HL-60/S4 treated with phorbol 12-myristate 13-acetate at 8.2 ng/mL for 4 days and 3 days (cell line): ENCODE measurements around the gene ACTA2.

Source experiments
- in situ Hi-C: fragments of 300-500 bp; cut with MboI; formaldehyde crosslinking; loops from 2 replicates; pipeline ENCODE4 v1.15.0; 2022; ENCODE audit warnings: low sequenced_read_pairs

The ACTA2 gene

DNA sequence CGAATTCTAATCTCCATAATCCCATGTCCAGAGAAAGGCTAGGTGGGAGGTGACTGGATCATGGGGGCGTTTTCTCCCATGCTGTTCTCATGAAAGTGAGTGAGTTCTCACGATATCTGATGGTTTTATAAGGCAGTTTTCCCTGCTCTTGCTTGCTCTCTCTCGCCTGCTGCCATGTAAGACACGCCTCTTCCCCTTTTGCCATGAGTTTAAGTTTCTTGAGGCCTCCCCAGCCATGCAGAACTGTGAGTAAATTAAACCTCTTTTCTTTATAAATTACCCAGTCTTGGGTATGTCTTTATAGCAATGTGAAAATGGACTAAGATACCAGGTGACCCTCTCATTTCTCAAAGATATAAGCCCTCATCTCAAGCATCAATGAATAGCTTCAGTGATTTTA is 1.1 kb upstream of the ACTA2 start:
- in situ Hi-C loops = no loop called here

DNA sequence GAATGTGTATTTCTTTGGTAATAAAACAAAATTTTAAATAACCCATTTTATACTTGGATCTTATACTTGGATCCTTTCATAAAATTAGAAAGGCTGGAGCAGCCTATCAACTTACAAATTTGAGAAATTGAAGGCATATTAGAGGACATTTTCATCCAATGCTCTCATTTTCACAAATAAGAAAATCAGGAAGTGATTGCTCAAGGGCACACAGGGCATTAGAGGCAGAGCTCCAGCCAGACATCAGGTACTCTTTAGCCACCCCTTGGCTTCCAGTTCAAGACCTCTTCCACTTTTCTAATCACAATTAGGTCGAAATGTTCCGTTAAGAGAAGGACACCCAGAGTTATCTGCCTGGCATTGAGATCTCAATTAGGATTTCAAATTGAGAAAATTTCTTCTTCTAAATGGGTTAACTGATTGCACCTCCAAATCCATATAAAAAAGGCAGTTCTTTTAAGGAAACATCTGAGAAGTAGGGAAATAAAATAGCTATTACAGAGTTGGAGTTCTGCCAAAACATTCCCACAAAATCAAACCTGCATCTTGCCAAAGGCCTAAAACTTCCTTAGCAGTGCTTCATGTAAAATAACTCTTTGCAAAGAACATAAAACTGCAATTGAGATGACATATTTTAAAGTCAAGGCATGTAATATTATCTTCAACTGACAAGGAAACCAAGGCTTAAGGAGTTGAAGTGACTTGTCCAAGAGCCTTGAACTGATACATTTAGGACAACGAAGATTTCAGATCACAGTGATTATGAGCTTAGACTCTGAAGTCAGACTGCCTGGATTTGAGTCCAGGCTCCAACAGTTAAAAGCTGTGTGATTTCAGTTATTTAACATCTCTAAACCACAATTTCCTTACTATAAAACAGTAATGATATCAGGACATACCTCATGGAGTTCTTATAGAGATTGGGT is 2.4 kb downstream of the ACTA2 start:
- in situ Hi-C loops = loop anchor here (25.0 kb wide), 1 partner anchor 262 kb away; the partner anchor contains the start of gene CH25H

DNA sequence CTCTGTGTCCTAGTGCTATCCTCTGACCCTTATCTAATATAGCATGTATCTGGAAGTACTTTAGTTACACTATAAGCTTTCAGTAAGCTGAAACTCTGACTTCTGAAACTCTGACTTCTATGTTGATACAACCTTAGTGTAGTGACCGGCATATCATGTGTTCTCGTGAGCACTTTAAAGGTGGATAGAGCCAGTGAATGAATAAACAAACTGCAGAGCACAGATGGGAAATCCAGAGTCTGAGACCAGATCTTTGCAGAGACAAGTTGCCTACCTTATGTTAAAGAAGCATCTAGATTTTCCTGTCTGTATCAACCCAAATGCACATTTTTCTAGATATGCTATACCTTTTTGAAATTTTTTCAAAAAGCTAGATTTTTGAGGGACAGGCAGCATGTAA is 3.5 kb downstream of the ACTA2 start:
- in situ Hi-C loops = loop anchor here (25.0 kb wide), 1 partner anchor 263 kb away; the partner anchor contains the start of gene CH25H

DNA sequence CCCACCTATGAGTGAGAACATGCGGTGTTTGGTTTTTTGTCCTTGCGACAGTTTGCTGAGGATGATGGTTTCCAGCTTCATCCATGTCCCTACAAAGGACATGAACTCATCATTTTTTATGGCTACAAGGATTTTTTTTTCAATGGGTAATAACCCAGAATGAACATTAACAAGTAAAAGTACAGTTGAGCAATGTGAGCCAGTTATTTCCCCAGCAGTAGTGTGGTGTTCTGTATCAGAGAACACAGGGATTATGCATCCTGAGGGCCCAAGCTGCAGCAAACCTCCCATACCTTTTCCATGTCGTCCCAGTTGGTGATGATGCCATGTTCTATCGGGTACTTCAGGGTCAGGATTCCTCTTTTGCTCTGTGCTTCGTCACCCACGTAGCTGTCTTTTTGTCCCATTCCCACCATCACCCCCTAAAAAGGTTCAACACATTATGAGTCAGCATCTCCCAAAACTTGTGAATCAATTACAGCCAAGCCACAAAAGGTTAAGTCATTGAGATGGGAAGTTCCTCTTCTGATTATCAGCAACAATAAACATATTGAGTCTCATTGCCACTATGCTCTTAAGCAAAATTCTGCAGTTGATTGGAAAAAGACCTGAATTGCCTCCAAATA is 5.5 kb downstream of the ACTA2 start:
- in situ Hi-C loops = loop anchor here (25.0 kb wide), 1 partner anchor 265 kb away; the partner anchor contains the start of gene CH25H

DNA sequence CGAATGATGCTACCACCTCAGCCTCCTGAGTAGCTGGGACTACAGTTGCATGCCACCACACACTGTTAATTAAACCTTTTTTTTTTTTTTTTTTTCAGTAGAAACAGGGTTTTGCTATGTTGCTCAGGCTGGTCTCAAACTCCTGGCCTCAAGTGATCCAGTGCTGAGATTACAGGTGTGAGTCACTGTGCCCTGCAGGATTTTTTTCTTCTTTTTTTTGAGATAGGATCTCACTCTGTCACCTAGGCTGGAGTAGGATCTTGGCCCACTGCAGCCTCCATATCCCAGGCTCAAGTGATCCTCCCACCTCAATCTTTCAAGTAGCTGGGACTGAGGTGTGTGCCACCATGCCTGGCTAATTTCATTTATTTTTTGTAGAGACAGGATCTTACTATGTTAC is 6.4 kb downstream of the ACTA2 start:
- in situ Hi-C loops = loop anchor here (25.0 kb wide), 1 partner anchor 266 kb away; the partner anchor contains the start of gene CH25H

DNA sequence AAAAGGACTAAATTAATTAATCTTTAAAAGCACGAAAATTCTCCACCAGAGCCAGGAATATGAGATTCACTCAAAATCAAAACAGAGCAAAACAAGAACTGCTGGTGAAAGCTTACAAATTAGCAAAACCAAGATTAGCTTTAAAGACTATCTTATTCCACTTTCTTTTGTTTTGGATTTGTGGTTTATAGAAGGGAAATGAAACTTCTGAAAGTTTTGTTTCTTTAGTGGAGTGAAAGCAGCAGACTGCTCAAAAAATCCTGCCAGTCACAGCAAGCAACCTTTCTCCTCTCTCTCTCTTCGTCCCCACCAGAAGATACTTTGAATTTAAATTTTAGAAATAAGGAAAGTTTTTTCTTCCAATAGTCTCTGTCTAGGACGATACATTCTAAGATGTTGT is 7.8 kb downstream of the ACTA2 start:
- in situ Hi-C loops = loop anchor here (25.0 kb wide), 1 partner anchor 267 kb away; the partner anchor contains the start of gene CH25H

DNA sequence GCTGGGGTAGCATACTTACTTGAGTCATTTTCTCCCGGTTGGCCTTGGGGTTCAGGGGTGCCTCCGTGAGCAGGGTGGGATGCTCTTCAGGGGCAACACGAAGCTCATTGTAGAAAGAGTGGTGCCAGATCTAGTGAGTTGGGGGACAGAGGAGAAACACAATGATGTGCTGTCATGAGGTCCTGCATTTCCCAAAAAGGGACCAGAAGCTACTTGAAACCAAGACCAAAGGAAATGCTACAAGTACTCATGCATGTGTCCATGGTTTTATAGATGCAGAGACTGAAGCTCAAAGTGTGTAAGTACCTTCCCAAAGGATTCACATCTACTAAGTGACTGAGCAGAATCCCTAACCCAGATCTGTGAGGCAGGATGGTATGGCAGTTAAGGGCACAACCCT is 8.8 kb downstream of the ACTA2 start:
- in situ Hi-C loops = loop anchor here (25.0 kb wide), 1 partner anchor 269 kb away; the partner anchor contains the start of gene CH25H

DNA sequence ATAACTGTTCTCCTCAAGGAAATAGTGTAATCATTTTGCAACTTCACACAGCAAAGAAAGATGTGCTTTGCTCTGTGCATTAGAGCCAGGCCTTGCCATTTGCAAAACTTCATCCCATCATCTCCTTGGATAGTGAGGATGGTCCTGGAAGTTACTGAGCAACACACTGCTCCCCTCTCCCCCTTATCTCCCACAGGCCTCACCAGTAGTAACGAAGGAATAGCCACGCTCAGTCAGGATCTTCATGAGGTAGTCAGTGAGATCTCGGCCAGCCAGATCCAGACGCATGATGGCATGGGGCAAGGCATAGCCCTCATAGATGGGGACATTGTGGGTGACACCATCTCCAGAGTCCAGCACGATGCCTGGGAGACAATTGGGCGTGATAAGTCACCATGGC is 11.5 kb downstream of the ACTA2 start:
- in situ Hi-C loops = loop anchor here (25.0 kb wide), 1 partner anchor 271 kb away; the partner anchor contains the start of gene CH25H

DNA sequence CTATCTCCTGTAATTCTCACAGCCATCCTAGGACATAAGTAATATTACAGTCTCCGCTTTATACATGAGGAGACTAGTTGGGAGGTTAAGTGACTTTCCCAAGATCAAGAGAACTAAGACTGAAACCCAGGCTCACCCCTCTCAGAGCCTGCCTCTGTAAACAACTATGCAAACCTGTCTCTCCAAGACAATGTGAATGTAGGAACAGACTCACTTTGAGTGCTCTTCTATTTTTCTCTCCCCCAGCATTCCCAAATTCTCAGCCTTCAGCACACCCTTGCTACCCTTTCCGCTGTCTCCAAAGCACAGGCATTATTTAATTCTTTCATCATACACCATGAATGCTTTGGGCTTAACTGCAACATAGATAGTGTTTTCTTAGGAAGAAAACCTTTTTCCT is 13.6 kb downstream of the ACTA2 start:
- in situ Hi-C loops = loop anchor here (25.0 kb wide), 1 partner anchor 273 kb away; the partner anchor contains the start of gene CH25H

DNA sequence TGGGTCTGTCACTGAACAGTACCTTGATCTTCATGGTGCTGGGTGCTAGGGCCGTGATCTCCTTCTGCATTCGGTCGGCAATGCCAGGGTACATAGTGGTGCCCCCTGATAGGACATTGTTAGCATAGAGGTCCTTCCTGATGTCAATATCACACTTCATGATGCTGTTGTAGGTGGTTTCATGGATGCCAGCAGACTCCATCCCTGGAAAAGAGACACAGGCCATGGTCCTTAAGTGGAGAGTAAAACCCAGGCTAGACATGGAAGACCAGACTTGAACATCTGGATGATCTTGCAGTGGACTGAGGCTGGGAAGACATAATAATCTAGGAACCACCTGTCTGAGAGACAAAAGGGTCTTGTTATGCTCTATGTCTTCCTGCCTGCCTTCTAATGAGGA is 14.5 kb downstream of the ACTA2 start:
- in situ Hi-C loops = loop anchor here (25.0 kb wide), 1 partner anchor 274 kb away; the partner anchor contains the start of gene CH25H

DNA sequence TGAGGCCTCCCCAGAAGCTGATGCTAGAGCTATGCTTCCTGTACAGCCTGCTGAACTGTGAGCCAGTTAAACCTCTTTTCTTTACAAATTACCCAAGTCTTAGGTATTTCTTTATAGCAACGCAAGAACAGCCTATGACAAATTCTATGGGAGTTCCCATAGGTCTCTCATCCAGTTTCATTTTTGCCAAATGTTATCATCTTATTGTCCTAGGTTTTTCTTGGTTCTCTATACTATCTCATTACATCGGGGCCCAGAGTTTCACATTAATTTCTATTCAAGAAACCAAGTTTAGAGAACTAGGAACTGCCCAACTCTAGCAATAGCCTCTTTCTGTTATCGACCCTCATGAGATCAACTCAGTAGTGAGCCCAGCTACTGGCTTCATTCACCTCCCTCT is 15.9 kb downstream of the ACTA2 start:
- in situ Hi-C loops = loop anchor here (25.0 kb wide), 1 partner anchor 276 kb away; the partner anchor contains the start of gene CH25H

DNA sequence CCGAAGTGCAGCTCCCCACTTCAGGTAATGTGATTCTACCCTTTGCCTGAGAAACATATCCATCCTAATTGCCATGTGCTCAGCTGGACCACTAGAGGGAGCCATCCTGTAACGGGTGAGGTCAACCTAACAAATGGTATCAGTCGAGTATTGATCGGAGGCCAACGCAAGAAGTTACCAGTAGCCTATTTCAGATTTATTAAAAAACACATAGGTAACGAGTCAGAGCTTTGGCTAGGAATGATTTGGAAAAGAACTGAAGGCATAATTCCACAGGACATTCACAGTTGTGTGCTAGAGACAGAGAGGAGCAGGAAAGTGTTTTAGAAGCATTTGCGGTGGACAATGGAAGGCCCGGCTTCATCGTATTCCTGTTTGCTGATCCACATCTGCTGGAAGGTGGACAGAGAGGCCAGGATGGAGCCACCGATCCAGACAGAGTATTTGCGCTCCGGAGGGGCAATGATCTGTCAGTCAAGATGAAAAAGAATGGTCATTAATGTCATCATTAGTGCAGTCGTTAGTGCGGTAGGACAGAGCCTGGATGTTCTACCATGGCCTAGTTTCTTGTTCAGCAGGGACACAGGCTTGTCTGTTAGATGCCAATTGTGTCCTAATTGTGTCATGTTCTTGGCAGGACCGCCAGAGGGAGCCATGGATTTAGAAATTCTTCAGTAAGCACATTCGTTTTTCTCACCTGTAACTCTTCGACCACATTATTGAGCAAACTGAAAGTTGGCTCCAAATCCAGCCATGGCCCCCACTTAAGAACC is 17.5 kb downstream of the ACTA2 start:
- in situ Hi-C loops = loop anchor here (5.0 to 25.0 kb wide), 2 partner anchors 98 to 277 kb away; partner anchors contain the start of gene CH25H

DNA sequence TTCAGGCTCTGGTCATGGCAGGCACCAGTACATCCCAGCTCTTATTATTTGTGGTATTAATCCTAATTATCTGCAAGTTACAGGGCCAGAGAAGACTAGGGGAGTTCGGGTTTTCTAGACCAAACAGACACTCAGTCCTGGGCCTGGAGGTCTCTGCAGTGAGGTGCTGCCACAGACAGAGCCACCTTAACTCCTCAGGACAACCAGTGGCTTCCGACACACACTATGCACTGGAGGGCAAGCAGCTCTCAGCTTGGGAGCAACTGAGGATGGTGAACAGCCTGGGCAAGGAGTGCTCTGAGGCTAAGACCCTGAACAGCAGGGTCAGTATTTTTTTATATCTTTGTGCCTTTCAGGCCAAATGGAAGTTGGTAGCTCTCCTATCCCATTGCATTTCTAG is 19.0 kb downstream of the ACTA2 start:
- in situ Hi-C loops = loop anchor here (5.0 to 25.0 kb wide), 2 partner anchors 96 to 279 kb away; partner anchors contain the start of gene CH25H

DNA sequence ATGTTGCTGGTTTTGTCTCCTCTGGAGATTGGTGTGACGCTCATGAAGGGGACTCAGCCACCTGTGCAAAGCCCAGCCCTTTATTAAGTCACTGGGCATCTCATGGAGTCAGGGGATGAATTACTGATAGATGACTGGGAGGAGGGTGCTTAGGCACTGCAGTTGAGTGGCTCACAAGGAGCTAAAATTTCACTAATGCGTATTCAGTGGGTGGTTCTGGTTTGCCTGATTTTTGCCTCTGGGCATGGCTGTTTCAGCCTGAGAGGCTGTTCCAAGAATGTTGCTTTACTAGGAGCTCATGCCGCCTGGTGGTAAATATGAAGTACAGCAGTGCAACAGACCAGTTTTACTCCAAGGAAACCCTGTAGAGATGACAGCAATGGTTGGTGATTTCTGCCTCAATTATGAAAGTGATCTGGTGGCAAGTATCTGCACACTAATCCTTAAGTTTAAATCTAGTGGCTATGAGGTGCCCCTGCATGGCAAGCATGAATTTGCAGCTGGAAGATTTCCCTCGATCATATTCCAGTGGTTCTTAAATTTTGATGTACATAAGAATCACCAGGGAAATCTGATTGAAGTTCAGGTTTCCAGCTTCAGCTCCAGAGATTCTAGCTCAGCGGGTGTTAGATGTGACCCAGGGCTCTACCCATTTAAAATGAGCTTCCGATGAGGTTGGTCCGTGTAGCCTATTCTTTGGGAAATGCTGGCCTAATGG is 19.9 kb downstream of the ACTA2 start:
- in situ Hi-C loops = loop anchor here (5.0 to 25.0 kb wide), 2 partner anchors 95 to 280 kb away; partner anchors contain the start of gene CH25H

DNA sequence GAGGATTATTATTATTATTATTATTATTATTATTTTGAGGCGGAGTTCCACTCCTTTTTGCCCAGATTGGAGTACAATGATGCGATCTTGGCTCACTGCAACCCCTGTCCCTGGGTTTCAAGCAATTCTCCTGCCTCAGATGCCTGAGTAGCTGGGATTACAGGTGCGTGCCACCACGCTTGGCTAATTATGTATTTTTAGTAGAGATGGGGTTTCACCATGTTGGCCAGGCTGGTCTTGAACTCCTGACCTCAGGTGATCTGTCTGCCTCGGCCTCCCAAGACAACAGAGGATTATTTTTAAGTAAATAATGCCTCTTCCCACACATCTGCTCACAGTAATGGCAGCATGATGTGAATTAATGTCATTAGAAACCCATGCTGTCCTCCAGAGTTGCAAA is 20.5 kb downstream of the ACTA2 start:
- in situ Hi-C loops = loop anchor here (5.0 to 25.0 kb wide), 2 partner anchors 95 to 280 kb away; partner anchors contain the start of gene CH25H

DNA sequence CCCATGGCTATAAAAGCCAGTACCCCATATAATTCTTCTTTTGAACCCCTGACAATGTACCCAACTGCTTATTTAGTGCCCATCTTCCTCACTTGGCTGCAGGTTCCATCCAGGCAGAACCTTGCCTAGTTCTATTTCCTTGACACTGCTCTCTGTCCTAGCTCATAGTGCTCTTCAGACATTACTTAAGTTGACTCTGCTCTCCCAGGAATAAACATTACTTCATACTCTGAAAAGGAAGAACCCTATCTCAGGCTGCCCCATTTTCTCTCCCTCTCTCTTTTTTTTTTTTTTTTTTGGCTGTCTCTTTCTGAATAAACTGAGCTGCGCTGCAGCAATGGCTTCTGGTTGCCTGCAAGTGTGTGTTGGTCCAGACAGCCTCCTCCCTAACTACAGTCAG is 21.0 kb downstream of the ACTA2 start:
- in situ Hi-C loops = loop anchor here (5.0 to 25.0 kb wide), 2 partner anchors 94 to 281 kb away; partner anchors contain the start of gene CH25H

DNA sequence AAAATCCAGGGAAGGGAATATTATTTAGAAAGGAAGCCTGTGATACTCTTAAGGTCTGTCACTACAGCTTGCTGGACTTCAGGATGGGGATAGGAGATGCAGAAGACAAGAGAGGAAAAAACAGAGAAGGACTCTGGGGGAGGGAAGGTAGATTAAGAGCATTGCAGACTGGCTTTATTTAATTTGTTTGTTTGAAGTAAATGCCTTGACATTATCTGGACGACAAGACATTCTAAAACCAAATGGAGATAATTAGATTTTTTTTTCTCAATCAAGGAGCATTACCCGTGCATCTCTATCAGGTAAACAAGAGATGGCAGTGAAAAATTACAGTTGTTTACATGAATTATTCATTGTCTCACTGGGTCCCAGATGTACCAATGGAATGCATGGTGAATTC is 24.3 kb downstream of the ACTA2 start:
- in situ Hi-C loops = loop anchor here (25.0 kb wide), 1 partner anchor 284 kb away; the partner anchor contains the start of gene CH25H

DNA sequence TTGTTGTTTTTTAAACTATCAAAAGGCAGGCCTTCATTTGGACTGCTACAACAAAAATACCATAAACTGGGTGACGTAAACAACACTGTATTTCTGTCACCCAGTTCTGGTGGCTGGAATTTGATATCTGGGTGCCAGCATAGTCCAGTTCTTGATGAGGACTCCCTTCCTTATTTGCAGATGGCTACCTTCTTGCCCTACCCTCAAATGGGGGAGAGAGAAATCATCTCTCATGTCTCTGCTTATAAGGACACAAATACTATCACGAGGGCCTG is 25.2 kb downstream of the ACTA2 start:
- in situ Hi-C loops = loop anchor here (25.0 kb wide), 1 partner anchor 285 kb away; the partner anchor contains the start of gene CH25H

DNA sequence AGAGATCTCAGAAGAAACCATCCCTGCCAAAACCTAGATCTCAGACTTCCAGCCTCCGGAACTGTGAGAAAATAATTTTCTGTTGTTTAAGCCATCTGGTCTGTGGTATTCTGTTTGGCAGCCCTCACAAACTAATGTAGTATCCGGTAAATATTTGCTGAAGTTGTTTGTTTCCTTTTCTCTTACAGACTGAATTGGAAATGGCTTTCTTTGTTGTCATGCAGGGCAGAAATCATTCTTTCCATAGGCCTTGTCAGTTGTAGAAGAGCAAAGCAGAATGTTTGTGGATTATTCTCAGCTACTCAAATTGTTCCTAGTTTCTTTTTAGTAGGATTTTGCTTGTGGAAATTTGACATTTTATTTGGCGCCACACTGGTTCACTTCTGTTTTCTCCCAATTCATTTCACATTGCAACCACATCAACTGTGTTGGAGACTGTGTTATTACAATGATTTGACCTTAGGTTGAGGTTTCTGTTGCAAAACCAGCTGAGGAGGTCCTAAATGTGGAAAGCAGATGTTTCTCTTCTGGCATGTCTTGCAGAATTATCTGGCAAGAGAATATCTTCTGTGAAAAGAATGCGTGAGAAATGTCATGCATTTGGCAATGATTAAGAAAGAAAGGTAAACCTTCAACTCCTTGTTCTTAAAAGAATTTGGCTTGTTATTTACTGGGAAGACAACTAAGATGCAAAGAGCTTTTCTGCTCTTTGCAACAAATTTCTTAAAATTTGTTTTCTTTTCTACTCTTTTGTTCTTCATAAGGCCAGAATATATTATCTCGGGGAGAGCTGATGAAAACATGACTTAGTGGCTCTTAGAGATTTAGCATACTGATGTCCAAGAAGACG is 25.8 kb downstream of the ACTA2 start:
- in situ Hi-C loops = loop anchor here (25.0 kb wide), 1 partner anchor 286 kb away; the partner anchor contains the start of gene CH25H
